ENCODE data around the gene RBFOX2.

RBFOX2 gene

DNA sequence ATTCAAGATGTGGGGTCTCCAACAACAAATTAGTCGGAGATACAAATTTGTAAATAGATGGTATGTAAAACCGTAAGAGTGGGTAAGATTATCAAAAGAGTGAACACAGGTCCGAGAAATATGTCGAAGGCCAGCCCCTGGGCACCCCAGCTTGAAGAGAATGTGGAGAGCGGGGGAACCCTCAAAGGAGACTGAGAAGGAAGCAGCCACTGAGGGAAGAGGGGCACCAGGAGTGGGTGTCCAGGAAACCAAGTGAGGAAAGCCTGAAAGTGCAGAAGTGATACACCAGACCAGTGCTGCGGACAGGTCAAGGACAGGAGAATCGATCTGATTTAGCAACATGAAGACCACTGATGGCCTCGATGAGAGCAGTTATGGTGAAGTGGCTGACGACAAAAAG is 296.5 kb downstream of the RBFOX2 start:
- no peaks in the 10 kb centered on the region for H3K4me1 ChIP-seq
- H3K27ac ChIP-seq, result no peak overlapping the region
- H3K4me3 ChIP-seq (ENCODE audit: low read depth, low read length), result no peak overlapping the region
- H3K9ac ChIP-seq, result no peak overlapping the region
- H3K36me3 ChIP-seq (ENCODE audit: control insufficient read depth, insufficient read depth, low read length), result no peaks in the 10 kb centered on the region
- no peaks in the 10 kb centered on the region for H3K9me3 ChIP-seq (ENCODE audit: control insufficient read depth, low read length)
- H2AFZ ChIP-seq, result no peak overlapping the region
- TF ChIP-seq, protein P1, sequence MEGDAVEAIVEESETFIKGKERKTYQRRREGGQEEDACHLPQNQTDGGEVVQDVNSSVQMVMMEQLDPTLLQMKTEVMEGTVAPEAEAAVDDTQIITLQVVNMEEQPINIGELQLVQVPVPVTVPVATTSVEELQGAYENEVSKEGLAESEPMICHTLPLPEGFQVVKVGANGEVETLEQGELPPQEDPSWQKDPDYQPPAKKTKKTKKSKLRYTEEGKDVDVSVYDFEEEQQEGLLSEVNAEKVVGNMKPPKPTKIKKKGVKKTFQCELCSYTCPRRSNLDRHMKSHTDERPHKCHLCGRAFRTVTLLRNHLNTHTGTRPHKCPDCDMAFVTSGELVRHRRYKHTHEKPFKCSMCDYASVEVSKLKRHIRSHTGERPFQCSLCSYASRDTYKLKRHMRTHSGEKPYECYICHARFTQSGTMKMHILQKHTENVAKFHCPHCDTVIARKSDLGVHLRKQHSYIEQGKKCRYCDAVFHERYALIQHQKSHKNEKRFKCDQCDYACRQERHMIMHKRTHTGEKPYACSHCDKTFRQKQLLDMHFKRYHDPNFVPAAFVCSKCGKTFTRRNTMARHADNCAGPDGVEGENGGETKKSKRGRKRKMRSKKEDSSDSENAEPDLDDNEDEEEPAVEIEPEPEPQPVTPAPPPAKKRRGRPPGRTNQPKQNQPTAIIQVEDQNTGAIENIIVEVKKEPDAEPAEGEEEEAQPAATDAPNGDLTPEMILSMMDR (IDR thresholded peaks at IDR 0.05), result no peak
- H3K27me3 ChIP-seq (ENCODE audit: control insufficient read depth, insufficient read depth, low read length), result no peaks in the 10 kb centered on the region
- H3K4me2 ChIP-seq (ENCODE audit: low read length), result no peak overlapping the region
- no peaks in the 10 kb centered on the region for H3K79me2 ChIP-seq

DNA sequence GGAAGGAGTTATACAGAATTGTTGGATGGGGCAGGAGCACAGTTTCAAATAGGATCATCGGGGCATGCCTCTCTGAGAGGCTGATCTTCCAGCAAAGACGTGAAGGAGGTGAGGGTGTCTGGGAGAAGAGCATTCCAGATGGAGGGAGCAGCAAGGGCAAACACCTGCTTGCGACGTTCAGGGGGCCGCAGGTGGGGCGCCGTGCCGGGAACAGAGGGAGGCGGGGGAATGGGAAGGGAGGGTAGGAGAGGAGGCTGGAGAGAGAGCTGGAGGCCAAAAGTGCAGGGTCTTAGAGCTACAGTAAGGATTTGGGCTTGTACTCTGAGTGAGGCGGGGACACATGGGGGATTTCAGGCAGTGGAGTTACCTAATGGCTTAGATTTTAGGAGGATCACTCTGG is 297.3 kb downstream of the RBFOX2 start:
- Histone ChIP-seq H3K27ac (no peak overlapping the region), H3K9ac (no peak overlapping the region), H3K4me1 (no peaks in the 10 kb centered on the region), H3K9me3 (ENCODE audit: control insufficient read depth, low read length) (no peaks in the 10 kb centered on the region), H3K4me2 (ENCODE audit: low read length) (no peak overlapping the region), H3K79me2 (no peaks in the 10 kb centered on the region), H3K27me3 (ENCODE audit: control insufficient read depth, insufficient read depth, low read length) (no peaks in the 10 kb centered on the region), H2AFZ (no peak overlapping the region), H3K4me3 (ENCODE audit: low read depth, low read length) (no peak overlapping the region), H3K36me3 (ENCODE audit: control insufficient read depth, insufficient read depth, low read length) (no peaks in the 10 kb centered on the region)
- TF ChIP-seq, protein P1 (IDR thresholded peaks at IDR 0.05), result no peak

DNA sequence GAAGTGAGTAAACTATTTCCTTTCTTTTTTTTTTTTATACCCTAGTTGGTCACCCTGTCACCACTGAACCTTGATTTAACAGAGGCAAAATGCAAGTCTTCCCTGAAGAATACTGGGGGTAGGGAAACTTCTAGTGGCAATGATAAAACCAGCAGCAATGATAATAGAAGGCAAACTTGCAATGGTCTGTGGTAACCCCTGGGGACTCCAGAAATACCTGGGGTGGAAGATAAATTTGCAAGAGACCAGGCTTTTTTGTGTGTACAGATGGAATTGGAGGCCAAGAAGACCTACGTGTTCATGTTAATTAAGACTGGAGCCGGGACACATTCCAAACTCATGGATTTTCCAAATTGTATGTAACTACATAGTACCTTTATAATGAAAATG is 299.3 kb downstream of the RBFOX2 start:
- H3K4me3 ChIP-seq (ENCODE audit: low read depth, low read length), result no peak overlapping the region
- no peaks in the 10 kb centered on the region for H3K79me2 ChIP-seq
- no peak overlapping the region for H3K9ac ChIP-seq
- H3K9me3 ChIP-seq (ENCODE audit: control insufficient read depth, low read length), result no peaks in the 10 kb centered on the region
- no peaks in the 10 kb centered on the region for H3K36me3 ChIP-seq (ENCODE audit: control insufficient read depth, insufficient read depth, low read length)
- H2AFZ ChIP-seq, result no peak overlapping the region
- no peak overlapping the region for H3K4me2 ChIP-seq (ENCODE audit: low read length)
- H3K27ac ChIP-seq, result no peak overlapping the region
- TF ChIP-seq, protein P1 (IDR thresholded peaks at IDR 0.05), result no peak
- no peaks in the 10 kb centered on the region for H3K4me1 ChIP-seq
- no peaks in the 10 kb centered on the region for H3K27me3 ChIP-seq (ENCODE audit: control insufficient read depth, insufficient read depth, low read length)

GRCh38 chr22:35728639-35729308 is 299.9 kb downstream of the RBFOX2 start:
- TF ChIP-seq, protein P1 (IDR thresholded peaks at IDR 0.05), result no peak
- no peak overlapping the region for H3K9ac ChIP-seq
- no peak overlapping the region for H3K4me2 ChIP-seq (ENCODE audit: low read length)
- H3K27ac ChIP-seq, result no peak overlapping the region
- no peak overlapping the region for H3K4me3 ChIP-seq (ENCODE audit: low read depth, low read length)
- no peaks in the 10 kb centered on the region for H3K36me3 ChIP-seq (ENCODE audit: control insufficient read depth, insufficient read depth, low read length)
- no peaks in the 10 kb centered on the region for H3K79me2 ChIP-seq
- no peak overlapping the region for H2AFZ ChIP-seq
- no peaks in the 10 kb centered on the region for H3K9me3 ChIP-seq (ENCODE audit: control insufficient read depth, low read length)
- H3K27me3 ChIP-seq (ENCODE audit: control insufficient read depth, insufficient read depth, low read length), result no peaks in the 10 kb centered on the region
- no peaks in the 10 kb centered on the region for H3K4me1 ChIP-seq

GRCh38 chr22:35727436-35727835 is 301.2 kb downstream of the RBFOX2 start:
- Histone ChIP-seq H3K4me2 (ENCODE audit: low read length) (no peak overlapping the region), H3K4me1 (no peaks in the 10 kb centered on the region), H3K27ac (no peak overlapping the region), H3K4me3 (ENCODE audit: low read depth, low read length) (no peak overlapping the region), H3K9me3 (ENCODE audit: control insufficient read depth, low read length) (no peaks in the 10 kb centered on the region), H3K27me3 (ENCODE audit: control insufficient read depth, insufficient read depth, low read length) (no peaks in the 10 kb centered on the region), H3K9ac (no peak overlapping the region), H3K79me2 (no peaks in the 10 kb centered on the region), H2AFZ (no peak overlapping the region), H3K36me3 (ENCODE audit: control insufficient read depth, insufficient read depth, low read length) (no peaks in the 10 kb centered on the region)
- TF ChIP-seq, protein P1 (IDR thresholded peaks at IDR 0.05), result no peak
